NCI-H510A (cell line): ENCODE results near the gene UNC80.

ENCODE experiments used
- DNase-seq: peaks from one replicate; lab custom pipeline; 2025; lab: John Stamatoyannopoulos, UW

UNC80 gene

DNA sequence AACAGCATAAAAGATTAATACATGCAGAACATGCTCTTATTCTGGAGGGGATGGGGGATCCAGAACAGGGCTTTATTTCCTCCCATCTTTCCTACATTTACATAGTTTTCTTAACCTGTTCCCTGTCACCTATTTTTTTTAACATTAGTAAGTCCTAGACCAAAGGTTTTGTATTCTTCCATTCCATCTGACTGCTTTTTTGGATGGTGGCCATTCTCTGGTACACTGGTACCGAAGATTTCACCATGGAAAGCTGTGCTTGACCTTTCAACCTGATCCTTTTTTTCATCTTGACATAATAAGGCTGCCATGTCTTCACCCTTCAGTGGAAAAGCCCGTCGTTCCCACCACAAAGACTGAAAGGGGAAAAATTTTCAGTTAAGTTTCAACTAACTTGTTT lies 251.2 kb downstream of the UNC80 start:
- no peak for DNase-seq

DNA sequence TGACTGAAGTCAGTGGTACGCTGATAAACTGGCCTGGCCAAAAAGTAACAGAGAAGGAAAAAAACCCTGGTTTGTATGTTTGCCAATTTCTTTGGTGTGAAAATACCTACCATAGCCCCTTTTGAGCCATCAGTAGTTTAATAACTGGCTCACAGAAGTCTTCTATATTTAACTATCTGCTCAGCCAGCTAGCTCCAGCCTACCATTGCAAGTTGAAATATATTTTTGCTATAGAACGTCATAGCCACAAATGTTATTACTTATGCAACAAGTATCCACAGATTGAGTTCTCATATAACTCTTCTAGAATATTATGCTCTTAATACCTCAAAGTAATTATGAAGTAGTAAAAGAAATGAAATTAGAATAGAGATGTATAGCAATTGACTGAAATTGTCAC lies 256.0 kb downstream of the UNC80 start:
- no peak for DNase-seq

- DNase-seq: no peak
These were observed 256.5 kb downstream of the UNC80 start for GRCh38 chr2:210028178-210028577.

GRCh38 chr2:210034087-210034683 lies 262.6 kb downstream of the UNC80 start:
- DNase-seq: no peak

DNA sequence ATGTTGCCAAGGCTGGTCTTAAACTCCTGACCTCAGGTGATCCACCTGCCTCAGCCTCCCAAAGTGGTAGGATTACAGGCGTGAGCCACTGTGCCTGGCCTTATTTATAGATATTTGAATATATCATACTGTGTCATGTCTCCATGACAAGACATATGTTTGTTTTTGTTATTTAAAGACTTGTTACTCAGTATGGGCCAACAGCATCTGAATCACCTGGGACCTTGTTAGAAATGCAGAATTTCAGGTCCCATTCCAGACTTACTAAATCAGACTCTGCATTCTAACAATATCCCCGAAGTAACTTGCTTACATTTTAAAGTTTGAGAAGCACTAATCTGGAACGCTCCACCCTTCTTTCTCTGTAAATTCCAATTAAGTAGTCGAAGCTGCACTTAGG lies 264.0 kb downstream of the UNC80 start:
- DNase-seq: no peak

GRCh38 chr2:210038078-210038477 lies 266.4 kb downstream of the UNC80 start:
- DNase-seq: no peak

DNA sequence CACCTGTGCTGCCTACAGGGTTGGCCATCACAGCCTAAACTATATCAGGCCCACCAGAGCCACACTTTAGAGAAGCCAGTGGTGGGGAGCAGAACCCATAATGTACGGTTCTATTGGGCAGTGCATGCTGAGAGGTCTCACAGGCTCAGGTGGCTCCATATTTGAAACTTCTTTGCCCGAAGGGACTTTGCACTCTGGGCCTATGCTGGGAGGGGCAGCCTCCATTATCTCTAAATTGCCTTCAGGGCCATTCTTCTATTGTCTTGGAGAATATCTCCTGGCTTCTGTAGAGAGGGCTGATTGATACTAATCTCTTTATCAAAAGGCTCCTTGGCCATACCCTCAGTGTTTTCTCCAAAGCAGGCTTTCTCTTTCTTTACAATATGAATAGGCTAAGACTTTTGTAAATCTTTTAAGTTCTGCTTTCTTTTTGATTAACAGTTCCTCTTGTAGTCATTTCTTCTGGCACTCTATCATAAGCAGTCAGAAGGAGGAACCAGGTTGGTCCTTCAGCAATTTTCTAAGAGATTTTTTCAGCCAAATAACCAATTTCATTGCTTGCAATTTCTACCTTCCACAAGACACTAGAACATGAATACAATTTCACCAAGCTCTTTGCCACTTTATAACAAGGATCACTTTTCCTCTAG lies 275.3 kb downstream of the UNC80 start:
- DNase-seq: no peak
